Measurements from ENCODE around the gene OR4S2.

The OR4S2 gene, protein sequence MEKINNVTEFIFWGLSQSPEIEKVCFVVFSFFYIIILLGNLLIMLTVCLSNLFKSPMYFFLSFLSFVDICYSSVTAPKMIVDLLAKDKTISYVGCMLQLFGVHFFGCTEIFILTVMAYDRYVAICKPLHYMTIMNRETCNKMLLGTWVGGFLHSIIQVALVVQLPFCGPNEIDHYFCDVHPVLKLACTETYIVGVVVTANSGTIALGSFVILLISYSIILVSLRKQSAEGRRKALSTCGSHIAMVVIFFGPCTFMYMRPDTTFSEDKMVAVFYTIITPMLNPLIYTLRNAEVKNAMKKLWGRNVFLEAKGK

GRCh38 chr11:55648027-55648426 is at the start of gene OR4S2:
TSS of gene OR4S2 (plus strand) at chr11:55648327. CDS start at chr11:55650904, 2,577 bp downstream.
- DNase-seq, result no peak

DNA sequence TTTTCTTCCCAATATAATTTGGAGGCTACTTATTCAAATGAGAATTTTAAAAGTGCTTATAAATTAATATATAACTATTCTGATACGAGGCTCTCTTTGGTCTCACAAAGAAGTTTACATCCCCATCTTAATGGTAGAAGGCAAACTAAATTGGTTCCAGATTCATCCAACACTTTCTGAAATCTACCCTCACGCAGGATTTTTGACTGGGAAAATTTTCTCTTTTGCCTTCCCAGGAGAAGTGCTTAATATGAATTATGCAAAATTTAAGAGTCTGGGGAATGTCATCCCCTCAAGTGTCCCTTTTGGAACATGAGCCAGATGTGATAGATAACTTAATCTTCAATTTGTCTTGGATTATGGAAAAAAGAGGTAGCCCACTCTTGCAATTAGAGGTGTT is 40.6 kb upstream of the OR4S2 start, which contains the start of gene OR4C11:
Gene OR4C11, minus strand, starts transcription at position 101 of the 400 bp plus-strand sequence. CDS start 3,272 bp downstream, outside the sequence.
- no peak for DNase-seq

DNA sequence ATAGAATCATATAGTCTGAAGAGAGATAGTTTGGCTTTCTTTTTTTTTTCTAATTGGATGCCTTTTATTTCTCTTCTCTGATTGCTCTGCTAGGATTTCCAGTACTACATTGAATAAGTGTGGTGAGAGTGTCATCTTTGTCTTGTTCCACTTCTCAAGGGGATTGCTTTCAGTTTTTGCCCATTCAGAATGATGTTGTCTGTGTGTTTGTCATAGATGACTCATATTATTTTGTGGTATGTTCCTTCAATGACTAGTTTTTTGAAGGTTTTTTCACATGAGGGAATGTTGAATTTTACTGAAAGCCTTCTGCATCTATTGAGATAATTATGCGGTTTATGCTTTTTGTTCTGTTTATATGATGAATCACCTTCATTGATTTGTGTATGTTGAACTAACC is 23.6 kb upstream of the OR4S2 start:
- no peak for DNase-seq

- DNase-seq, result no peak
Measured at GRCh38 chr11:55634813-55635212, 13.3 kb upstream of the OR4S2 start, which contains the start of gene OR4P4. TSS of gene OR4P4 (plus strand) at chr11:55635113.

GRCh38 chr11:55652560-55652959 is 4.4 kb downstream of the OR4S2 start:
- no peak for DNase-seq

- DNase-seq, result no peak
Measured at GRCh38 chr11:55655096-55655495, 7.0 kb downstream of the OR4S2 start.

GRCh38 chr11:55658031-55658573 is 10.0 kb downstream of the OR4S2 start:
- DNase-seq, result no peak

DNA sequence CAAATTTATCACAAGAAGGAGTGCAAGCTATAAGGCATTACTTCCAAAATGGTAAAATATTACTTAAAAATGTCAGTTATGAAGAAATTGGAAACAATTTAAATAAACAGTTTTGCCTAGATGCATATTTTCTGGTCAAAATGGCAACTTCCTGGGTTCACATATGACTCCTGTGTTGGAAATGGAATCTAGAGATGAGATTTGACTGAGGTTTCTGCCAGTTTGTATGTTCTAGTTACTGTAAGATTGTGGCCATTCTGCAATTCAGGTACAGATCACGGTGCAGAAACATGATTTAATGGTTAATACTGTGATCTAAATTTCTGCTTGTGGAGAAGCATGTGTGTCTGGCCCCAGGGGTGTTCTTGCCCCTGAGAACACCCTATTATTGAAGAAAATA is 10.5 kb downstream of the OR4S2 start:
- no peak for DNase-seq

DNA sequence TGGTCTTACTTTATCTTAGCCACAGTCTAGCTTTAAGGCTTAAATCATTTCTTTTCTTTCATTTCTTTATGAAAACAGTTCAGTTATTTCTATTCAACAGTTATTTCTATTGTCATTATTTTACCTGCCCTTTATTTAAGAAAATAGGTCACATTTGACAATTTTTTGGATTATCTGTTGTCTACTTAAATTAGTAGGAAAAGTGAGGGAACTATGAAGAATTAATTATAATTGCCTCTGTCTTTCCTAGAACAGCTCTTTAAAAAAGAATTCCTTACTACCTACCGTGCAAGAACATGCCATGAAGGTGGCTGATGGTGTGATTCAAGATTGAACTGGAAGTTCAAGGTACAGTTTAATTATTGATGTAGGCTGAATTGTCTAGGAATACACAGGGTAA is 13.8 kb downstream of the OR4S2 start, which contains the start of gene OR4C6:
Gene OR4C6, plus strand, starts transcription at position 301 of the 400 bp plus-strand sequence. CDS start 2,966 bp downstream, outside the sequence.
- DNase-seq, result no peak

DNA sequence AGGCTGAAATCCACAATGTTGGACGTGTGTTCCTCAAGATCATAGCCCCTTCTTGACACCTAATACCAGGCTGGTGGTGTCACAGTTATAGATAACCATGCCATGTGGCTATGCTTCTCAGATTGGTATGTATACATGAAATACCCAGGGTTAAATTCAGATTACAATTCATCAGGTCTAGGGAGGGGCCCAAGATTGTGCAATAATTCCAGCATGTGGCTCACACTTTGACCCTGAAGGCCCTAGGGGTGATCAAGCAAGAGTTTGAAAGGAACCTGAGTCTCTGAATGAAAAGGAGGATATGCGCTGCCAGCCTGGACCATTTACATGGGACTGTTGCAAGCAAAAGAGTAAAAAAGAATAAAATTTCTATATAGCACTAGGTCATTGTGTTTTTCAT is 21.2 kb downstream of the OR4S2 start:
- DNase-seq, result no peak

GRCh38 chr11:55673860-55674259 is 25.7 kb downstream of the OR4S2 start:
- no peak for DNase-seq

DNA sequence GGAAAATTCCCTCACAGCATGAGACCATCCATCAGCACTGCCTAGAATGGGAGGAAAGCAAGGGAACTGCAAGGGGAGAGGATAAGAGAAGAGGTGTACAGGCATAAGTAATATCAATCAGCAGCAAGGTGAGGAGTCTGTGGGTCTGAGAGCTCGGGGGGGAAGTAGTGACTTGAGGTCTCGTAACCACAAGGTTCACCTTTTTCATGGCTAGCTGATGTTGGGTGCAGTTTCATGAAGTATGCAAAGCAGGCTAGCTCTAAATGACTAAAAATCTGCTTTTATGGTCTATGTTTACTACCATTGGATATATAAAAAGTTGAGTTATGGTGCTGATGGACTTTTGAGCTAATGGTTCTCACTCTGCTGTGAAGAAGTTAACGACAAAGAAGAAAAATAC is 49.7 kb downstream of the OR4S2 start:
- DNase-seq, result no peak

- DNase-seq, result no peak
Measured at GRCh38 chr11:55701429-55701828, 53.3 kb downstream of the OR4S2 start.

Measured in NCI-H2029 treated with DMSO at 0.1 percent for 48 hours (cell line).